ENCODE measurements around the gene ROR1.

The ROR1 gene
- 0 to 0.19 (median 0) reads per million in 3 donors for total RNA-seq

DNA sequence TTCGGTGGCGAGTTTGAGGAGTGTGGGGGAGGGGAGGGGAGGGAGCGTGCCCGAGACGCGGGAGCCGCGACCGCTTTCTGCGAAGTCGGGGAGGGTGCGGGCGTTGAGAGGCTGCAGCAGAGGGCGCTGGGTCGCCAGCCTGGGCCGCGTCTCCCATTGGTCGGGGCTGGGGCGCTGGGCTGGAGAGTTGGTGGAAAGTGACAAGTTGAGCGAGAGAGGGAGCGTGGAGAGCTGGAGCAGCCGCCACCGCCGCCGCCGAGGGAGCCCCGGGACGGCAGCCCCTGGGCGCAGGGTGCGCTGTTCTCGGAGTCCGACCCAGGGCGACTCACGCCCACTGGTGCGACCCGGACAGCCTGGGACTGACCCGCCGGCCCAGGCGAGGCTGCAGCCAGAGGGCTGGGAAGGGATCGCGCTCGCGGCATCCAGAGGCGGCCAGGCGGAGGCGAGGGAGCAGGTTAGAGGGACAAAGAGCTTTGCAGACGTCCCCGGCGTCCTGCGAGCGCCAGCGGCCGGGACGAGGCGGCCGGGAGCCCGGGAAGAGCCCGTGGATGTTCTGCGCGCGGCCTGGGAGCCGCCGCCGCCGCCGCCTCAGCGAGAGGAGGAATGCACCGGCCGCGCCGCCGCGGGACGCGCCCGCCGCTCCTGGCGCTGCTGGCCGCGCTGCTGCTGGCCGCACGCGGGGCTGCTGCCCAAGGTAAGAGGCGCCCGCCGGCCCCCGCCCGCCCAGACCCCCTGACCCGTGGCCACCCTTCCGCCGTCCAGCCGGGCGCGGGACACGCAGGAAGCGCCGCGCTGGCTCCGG, at the start of gene ROR1:
Gene ROR1 (plus strand): TSS at position 203 of the 802 bp plus-strand sequence.
- DNase-seq, result no peak
- Histone ChIP-seq H3K4me3 (ENCODE audit: insufficient read depth, low read depth, low read length, poor library complexity, severe bottlenecking) (peak within 1 kb of the TSS; percentile 48), H3K9me3 (ENCODE audit: control insufficient read depth, low read length) (no peaks in the 10 kb centered on the region), H3K36me3 (ENCODE audit: control insufficient read depth, insufficient read depth, low read length) (no peaks in the 10 kb centered on the region), H3K4me1 (ENCODE audit: control insufficient read depth, insufficient read depth, low read length, poor library complexity, severe bottlenecking) (peaks cover 6% of the 10 kb centered on the region), H3K27ac (ENCODE audit: insufficient read depth, low read length, poor library complexity, severe bottlenecking) (no peak within 1 kb of the TSS), H3K27me3 (replicated peaks; ENCODE audit: control insufficient read depth, insufficient read depth, low read length, poor library complexity, severe bottlenecking) (peaks cover 18% of the 10 kb centered on the region)

GRCh38 chr1:63724375-63724899, 49.4 kb upstream of the ROR1 start:
- H3K9me3 ChIP-seq (ENCODE audit: control insufficient read depth, low read length), result no peaks in the 10 kb centered on the region
- no peak overlapping the region for H3K27ac ChIP-seq (ENCODE audit: insufficient read depth, low read length, poor library complexity, severe bottlenecking)
- no peaks in the 10 kb centered on the region for H3K36me3 ChIP-seq (ENCODE audit: control insufficient read depth, insufficient read depth, low read length)
- no peak for DNase-seq
- H3K4me3 ChIP-seq (ENCODE audit: insufficient read depth, low read depth, low read length, poor library complexity, severe bottlenecking), result no peak overlapping the region
- H3K4me1 ChIP-seq (ENCODE audit: control insufficient read depth, insufficient read depth, low read length, poor library complexity, severe bottlenecking), result no peaks in the 10 kb centered on the region
- H3K27me3 ChIP-seq (replicated peaks; ENCODE audit: control insufficient read depth, insufficient read depth, low read length, poor library complexity, severe bottlenecking), result no peaks in the 10 kb centered on the region

- no peak for DNase-seq
- Histone ChIP-seq H3K27ac (ENCODE audit: insufficient read depth, low read length, poor library complexity, severe bottlenecking) (no peak overlapping the region), H3K4me3 (ENCODE audit: insufficient read depth, low read depth, low read length, poor library complexity, severe bottlenecking) (no peak overlapping the region)
Observed at GRCh38 chr1:63728611-63729226, 45.1 kb upstream of the ROR1 start.

DNA sequence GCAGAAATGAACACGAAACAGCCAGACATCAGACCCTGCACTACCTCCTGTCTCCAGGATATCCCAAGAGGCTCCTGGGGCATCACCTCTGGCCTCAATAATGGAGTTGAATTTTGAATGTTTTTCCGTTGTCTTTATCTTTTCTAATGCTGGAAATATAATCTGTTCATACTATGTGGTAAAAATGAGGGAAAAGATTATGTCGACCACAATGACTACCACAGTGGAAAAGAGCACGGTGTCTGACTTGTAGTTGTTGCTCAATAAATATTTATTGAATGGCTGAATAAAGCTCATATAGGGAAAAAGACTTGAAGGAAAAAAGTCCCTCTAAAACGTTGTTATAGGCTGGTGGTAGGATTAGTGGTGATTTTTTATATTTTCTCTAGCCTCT, 44.6 kb upstream of the ROR1 start:
- H3K4me1 ChIP-seq (ENCODE audit: control insufficient read depth, insufficient read depth, low read length, poor library complexity, severe bottlenecking), result no peaks in the 10 kb centered on the region
- no peaks in the 10 kb centered on the region for H3K36me3 ChIP-seq (ENCODE audit: control insufficient read depth, insufficient read depth, low read length)
- no peak overlapping the region for H3K4me3 ChIP-seq (ENCODE audit: insufficient read depth, low read depth, low read length, poor library complexity, severe bottlenecking)
- H3K27ac ChIP-seq (ENCODE audit: insufficient read depth, low read length, poor library complexity, severe bottlenecking), result no peak overlapping the region
- H3K9me3 ChIP-seq (ENCODE audit: control insufficient read depth, low read length), result no peaks in the 10 kb centered on the region
- H3K27me3 ChIP-seq (replicated peaks; ENCODE audit: control insufficient read depth, insufficient read depth, low read length, poor library complexity, severe bottlenecking), result no peaks in the 10 kb centered on the region
- no peak for DNase-seq

More at GRCh38 chr1:63728611-63729226, 45.1 kb upstream of the ROR1 start:
- Histone ChIP-seq H3K36me3 (ENCODE audit: control insufficient read depth, insufficient read depth, low read length) (no peaks in the 10 kb centered on the region), H3K4me1 (ENCODE audit: control insufficient read depth, insufficient read depth, low read length, poor library complexity, severe bottlenecking) (no peaks in the 10 kb centered on the region), H3K27me3 (replicated peaks; ENCODE audit: control insufficient read depth, insufficient read depth, low read length, poor library complexity, severe bottlenecking) (no peaks in the 10 kb centered on the region), H3K9me3 (ENCODE audit: control insufficient read depth, low read length) (no peaks in the 10 kb centered on the region)

GRCh38 chr1:63730211-63730610, 43.6 kb upstream of the ROR1 start:
- H3K27ac ChIP-seq (ENCODE audit: insufficient read depth, low read length, poor library complexity, severe bottlenecking), result no peak overlapping the region
- DNase-seq, result no peak
- no peak overlapping the region for H3K4me3 ChIP-seq (ENCODE audit: insufficient read depth, low read depth, low read length, poor library complexity, severe bottlenecking)
- H3K36me3 ChIP-seq (ENCODE audit: control insufficient read depth, insufficient read depth, low read length), result no peaks in the 10 kb centered on the region
- H3K4me1 ChIP-seq (ENCODE audit: control insufficient read depth, insufficient read depth, low read length, poor library complexity, severe bottlenecking), result no peaks in the 10 kb centered on the region
- H3K27me3 ChIP-seq (replicated peaks; ENCODE audit: control insufficient read depth, insufficient read depth, low read length, poor library complexity, severe bottlenecking), result no peaks in the 10 kb centered on the region
- no peaks in the 10 kb centered on the region for H3K9me3 ChIP-seq (ENCODE audit: control insufficient read depth, low read length)

- H3K27ac ChIP-seq (ENCODE audit: insufficient read depth, low read length, poor library complexity, severe bottlenecking), result no peak overlapping the region
- no peak overlapping the region for H3K4me3 ChIP-seq (ENCODE audit: insufficient read depth, low read depth, low read length, poor library complexity, severe bottlenecking)
Observed at GRCh38 chr1:63731117-63732043, 42.4 kb upstream of the ROR1 start.

DNA sequence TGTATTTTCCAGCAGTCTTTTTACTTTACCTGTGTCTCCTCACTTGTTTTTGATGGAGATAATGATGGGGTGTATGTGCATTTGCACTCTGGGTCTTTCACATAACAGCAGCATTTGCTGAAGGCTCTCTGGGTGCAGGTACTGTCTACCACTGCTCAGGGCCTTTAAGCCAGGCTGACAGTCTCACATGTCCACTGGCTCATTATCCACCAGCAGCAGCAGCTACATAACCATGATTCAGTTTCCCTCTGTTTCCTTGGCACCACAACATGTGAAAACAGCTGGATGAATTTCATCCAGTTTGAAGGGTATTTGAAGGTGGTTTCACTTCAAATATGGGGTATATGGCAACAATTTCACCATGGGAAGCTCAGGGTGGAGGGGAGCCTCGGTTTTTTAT, 41.2 kb upstream of the ROR1 start:
- no peak overlapping the region for H3K4me3 ChIP-seq (ENCODE audit: insufficient read depth, low read depth, low read length, poor library complexity, severe bottlenecking)
- H3K36me3 ChIP-seq (ENCODE audit: control insufficient read depth, insufficient read depth, low read length), result no peaks in the 10 kb centered on the region
- no peak for DNase-seq
- no peak overlapping the region for H3K27ac ChIP-seq (ENCODE audit: insufficient read depth, low read length, poor library complexity, severe bottlenecking)
- H3K27me3 ChIP-seq (replicated peaks; ENCODE audit: control insufficient read depth, insufficient read depth, low read length, poor library complexity, severe bottlenecking), result no peaks in the 10 kb centered on the region
- no peaks in the 10 kb centered on the region for H3K4me1 ChIP-seq (ENCODE audit: control insufficient read depth, insufficient read depth, low read length, poor library complexity, severe bottlenecking)
- H3K9me3 ChIP-seq (ENCODE audit: control insufficient read depth, low read length), result no peaks in the 10 kb centered on the region

More at GRCh38 chr1:63731117-63732043, 42.4 kb upstream of the ROR1 start:
- Histone ChIP-seq H3K9me3 (ENCODE audit: control insufficient read depth, low read length) (no peaks in the 10 kb centered on the region), H3K27me3 (replicated peaks; ENCODE audit: control insufficient read depth, insufficient read depth, low read length, poor library complexity, severe bottlenecking) (no peaks in the 10 kb centered on the region), H3K36me3 (ENCODE audit: control insufficient read depth, insufficient read depth, low read length) (no peaks in the 10 kb centered on the region), H3K4me1 (ENCODE audit: control insufficient read depth, insufficient read depth, low read length, poor library complexity, severe bottlenecking) (no peaks in the 10 kb centered on the region)
- no peak for DNase-seq

- no peak overlapping the region for H3K4me3 ChIP-seq (ENCODE audit: insufficient read depth, low read depth, low read length, poor library complexity, severe bottlenecking)
- no peaks in the 10 kb centered on the region for H3K27me3 ChIP-seq (replicated peaks; ENCODE audit: control insufficient read depth, insufficient read depth, low read length, poor library complexity, severe bottlenecking)
- H3K9me3 ChIP-seq (ENCODE audit: control insufficient read depth, low read length), result no peaks in the 10 kb centered on the region
- H3K36me3 ChIP-seq (ENCODE audit: control insufficient read depth, insufficient read depth, low read length), result no peaks in the 10 kb centered on the region
- no peak overlapping the region for H3K27ac ChIP-seq (ENCODE audit: insufficient read depth, low read length, poor library complexity, severe bottlenecking)
- no peaks in the 10 kb centered on the region for H3K4me1 ChIP-seq (ENCODE audit: control insufficient read depth, insufficient read depth, low read length, poor library complexity, severe bottlenecking)
- no peak for DNase-seq
Observed at GRCh38 chr1:63738772-63739171, 35.0 kb upstream of the ROR1 start.

- Histone ChIP-seq H3K36me3 (ENCODE audit: control insufficient read depth, insufficient read depth, low read length) (no peaks in the 10 kb centered on the region), H3K9me3 (ENCODE audit: control insufficient read depth, low read length) (no peaks in the 10 kb centered on the region), H3K27ac (ENCODE audit: insufficient read depth, low read length, poor library complexity, severe bottlenecking) (no peak overlapping the region), H3K27me3 (replicated peaks; ENCODE audit: control insufficient read depth, insufficient read depth, low read length, poor library complexity, severe bottlenecking) (no peaks in the 10 kb centered on the region), H3K4me1 (ENCODE audit: control insufficient read depth, insufficient read depth, low read length, poor library complexity, severe bottlenecking) (no peaks in the 10 kb centered on the region), H3K4me3 (ENCODE audit: insufficient read depth, low read depth, low read length, poor library complexity, severe bottlenecking) (no peak overlapping the region)
- no peak for DNase-seq
Observed at GRCh38 chr1:63739452-63739851, 34.4 kb upstream of the ROR1 start.
